MM.1S (cell line): ENCODE measurements around the gene NAIF1.

ENCODE experiments used
- EZH2 ChIP-seq: fragments of 300-600 bp; sonication (generic); optimal IDR thresholded peaks from 2 replicates; pipeline ENCODE3; 2017; ENCODE audit warnings: low read depth, mild to moderate bottlenecking, antibody characterized with exemption, low read length, mixed read lengths
- TF ChIP-seq, protein P1 (sequence below): fragments of 300-600 bp; sonication (generic); IDR thresholded peaks from 2 replicates; pipeline ENCODE4 v1.5.1; 2016; ENCODE audit warnings: antibody characterized with exemption, low read length, mixed read lengths

DNA sequence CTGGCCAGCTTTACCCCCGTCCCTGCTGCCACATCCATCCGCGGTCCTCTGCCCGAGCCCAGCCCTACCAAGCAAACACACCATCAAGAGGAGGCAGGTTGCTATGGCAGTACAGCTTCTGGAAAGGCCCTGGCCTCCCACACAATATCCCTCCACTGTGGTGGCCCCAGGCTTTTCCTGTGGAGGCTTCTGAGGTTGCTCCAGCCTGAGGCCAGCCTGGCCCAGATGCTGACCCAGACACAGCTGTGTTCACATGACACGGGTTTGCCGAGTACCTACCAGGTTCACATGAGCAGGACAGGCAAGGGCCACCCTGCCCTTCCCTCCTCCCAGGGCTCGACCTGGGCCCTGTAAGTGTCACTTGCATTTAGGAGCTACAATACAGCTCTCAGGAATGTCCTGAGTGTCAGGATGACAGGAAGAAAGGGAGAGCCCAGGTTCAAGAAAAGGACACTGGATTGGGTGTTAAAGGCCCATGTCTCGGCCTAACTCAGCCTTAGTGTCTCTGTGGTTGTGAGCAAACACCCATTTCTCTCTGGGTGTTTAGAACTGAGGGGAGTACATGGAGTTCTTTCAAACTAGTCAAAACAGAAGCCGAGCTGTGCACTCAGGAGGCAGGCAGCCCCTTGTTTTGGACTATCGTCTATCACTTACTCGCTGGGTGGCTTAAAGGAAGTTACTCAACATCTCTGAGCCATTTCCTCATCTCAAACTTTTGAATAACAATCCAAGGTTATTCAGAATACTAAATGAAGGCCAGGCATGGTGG lies 40.2 kb downstream of the NAIF1 start:
- no peak for TF ChIP-seq EZH2
- TF ChIP-seq, protein P1, sequence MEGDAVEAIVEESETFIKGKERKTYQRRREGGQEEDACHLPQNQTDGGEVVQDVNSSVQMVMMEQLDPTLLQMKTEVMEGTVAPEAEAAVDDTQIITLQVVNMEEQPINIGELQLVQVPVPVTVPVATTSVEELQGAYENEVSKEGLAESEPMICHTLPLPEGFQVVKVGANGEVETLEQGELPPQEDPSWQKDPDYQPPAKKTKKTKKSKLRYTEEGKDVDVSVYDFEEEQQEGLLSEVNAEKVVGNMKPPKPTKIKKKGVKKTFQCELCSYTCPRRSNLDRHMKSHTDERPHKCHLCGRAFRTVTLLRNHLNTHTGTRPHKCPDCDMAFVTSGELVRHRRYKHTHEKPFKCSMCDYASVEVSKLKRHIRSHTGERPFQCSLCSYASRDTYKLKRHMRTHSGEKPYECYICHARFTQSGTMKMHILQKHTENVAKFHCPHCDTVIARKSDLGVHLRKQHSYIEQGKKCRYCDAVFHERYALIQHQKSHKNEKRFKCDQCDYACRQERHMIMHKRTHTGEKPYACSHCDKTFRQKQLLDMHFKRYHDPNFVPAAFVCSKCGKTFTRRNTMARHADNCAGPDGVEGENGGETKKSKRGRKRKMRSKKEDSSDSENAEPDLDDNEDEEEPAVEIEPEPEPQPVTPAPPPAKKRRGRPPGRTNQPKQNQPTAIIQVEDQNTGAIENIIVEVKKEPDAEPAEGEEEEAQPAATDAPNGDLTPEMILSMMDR, result no peak
